ENCODE results near the gene ABTB2.

GRCh38 chr11:34218067-34218466 is 139.7 kb downstream of the ABTB2 start:
- no peak for TF ChIP-seq CTCF (IDR thresholded peaks at IDR 0.05)
- no peak for TF ChIP-seq POLR2A (IDR thresholded peaks at IDR 0.05)
